HCT116 (cell line): Measurements from ENCODE around the gene TMEM144. TPM values are rescaled to one million over a fixed set of nuclear protein-coding genes. Genes with fewer than 3 reads are reported as not detected.

ENCODE experiments used
- total RNA-seq: library from RNA; stranded (reverse); gene quantifications from one replicate; pipeline ENCODE4 v1.2.1, GENCODE V29; 2021; ENCODE audit not compliant: unreplicated experiment

TMEM144 gene
- total RNA-seq, 1 experiment from 2014 or later: 12.9 TPM

Other genes with a start within 250 kb of the TMEM144 start
- gene GASK1B, start 37.5 kb upstream of the TMEM144 start, total RNA-seq: 1.3 TPM